Suppressor macrophage (primary cell): ENCODE data around the gene TM9SF3.
"Not testable (repeated sequence)": the region's sequence is repeated elsewhere in the genome, so short reads cannot be mapped to it uniquely, and the experiment has no call there.

Experiments used
- DNase-seq, 4 experiments: peaks; one replicate each; pipeline ENCODE4 v3.0.0-alpha.2; 2020 to 2022

Gene TM9SF3

DNA sequence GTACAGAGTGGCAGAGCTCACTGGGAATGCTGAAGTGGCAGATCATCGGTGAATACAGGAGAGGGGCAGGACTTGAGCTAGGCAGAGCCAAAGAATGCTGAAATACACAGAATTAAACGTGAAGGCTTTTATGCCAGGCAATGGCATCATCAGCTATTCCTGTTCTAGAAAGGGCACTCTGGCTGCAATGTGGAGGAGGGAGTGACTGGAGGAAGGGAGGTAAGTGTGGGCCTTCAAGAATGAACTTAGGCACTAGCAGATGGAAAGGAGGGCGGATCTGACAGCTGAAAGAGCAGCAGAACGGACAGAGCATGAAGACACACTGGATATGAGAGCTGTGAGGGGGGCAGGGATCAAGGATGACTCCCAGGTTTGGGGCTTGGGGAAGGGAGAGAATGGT lies 12.0 kb upstream of the TM9SF3 start:
- no peak for DNase-seq

DNA sequence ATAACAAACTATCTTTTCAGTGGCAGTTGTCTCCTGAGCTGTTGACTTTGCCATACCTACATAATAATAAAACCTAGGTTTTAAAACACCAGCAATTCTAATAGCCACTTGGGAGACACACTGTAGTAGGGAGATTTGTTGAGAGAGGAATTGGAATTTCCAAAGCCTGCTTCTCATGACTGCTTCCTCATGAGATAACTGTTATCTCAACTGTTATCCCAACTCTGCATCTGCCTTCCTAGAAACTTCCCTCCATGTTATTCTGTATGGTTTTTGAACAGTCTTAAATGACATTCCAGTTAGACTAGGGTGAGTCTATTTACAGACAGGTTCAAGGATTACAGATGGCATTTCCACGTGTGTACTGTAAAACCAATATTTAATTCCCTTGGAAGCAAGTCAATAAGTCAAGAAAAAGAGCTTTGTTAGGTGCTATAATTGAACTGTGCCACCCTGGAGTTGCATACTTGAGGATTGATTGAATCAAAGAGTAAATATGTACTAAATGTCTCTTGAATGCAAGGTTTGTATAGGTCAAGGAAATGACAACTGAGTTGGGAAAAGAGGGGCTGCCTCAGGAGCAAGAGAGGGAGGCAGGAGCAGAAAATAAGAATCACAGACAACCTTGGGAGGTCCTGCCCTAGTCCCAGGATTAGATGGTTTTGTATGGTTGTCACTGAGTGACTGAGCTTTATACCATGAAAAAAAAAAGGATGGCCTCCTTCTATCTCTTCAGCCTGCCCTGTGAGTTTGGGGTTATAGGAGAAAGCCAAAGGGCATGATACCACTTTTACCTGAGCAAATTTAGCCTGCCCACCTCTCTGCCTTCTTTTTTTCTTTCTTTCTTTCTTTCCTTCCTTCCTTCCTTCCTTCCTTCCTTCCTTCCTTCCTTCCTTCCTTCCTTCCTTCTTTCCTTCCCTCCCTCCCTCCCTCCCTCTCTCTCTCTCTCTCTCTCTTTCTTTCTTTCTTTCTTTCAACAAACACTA lies 9.9 kb upstream of the TM9SF3 start:
- no peak for DNase-seq

DNA sequence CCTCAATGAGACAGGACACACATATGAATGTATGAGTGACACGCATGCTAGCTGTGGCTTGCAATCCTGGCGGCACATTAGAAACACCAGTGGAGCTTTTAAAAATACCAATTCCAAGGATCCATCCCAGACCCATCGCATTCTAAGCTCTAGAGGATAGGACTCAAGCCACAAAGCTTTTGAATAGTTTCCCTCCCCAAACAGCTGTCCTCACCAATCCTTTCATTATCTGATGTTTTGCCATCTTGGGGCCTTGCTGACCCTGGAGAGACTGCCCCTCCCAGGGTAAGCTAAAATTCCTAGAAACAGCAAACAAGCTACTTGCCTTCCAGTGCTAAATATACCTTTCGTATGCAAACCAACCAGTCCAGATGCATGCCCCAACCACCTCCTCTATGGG lies 8.9 kb upstream of the TM9SF3 start:
- no peak for DNase-seq

DNA sequence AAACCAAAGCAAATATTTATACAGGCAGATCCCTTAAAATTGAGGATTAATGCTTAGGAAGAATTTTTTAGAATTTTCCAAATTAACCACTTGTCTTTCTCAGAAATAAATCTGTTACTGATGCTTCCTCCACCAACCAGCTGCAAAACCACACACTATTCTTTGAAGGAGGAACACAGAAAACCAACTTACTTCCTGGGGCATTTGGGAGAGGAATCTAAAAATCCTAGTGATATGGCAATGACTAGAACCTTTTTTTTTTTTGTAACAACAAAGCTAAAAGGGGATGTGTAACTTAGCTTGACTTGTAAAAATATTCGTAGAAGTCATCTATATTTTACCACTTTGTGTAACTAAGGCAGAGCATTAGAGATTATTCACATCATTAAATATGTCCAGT lies 5.1 kb upstream of the TM9SF3 start:
- DNase-seq = peak in 2 of 4 experiments; percentile 37 to 51

DNA sequence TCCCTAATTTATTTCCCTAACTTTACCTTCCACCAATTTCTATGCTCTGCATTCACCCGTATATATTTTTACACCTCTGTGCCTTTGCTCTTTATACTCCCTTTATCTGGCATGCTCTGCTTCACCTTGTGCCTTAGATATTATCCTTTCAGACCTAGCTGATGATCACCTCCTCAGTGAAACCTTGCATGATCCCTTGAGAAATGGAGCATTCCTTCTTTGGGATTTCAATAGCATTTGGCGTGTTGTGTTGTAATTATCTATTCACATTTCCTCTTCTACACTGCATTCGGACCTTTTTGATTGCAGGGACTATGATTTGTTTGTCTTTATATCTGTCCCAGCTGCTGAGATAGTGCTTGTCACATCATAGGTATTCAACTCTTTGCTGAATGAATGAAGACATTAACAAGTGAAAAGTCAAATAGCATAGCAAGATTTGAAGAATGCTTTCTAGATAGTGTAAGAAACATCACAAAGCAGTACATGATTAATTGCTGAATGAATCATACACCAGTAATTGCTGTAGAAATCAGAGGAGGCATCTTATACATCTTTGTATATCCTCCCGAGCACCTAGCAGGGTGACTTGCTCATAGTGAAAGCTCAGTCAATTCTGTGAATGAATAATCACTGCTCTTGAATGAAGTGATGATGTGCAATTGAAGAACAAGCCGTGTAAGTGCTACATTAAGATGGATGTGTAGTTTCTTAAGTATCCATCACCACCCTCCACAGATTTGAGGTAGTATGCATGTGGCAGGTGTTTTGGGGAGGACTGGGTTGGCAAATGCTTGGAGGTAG lies 2.0 kb upstream of the TM9SF3 start:
- DNase-seq = no peak

DNA sequence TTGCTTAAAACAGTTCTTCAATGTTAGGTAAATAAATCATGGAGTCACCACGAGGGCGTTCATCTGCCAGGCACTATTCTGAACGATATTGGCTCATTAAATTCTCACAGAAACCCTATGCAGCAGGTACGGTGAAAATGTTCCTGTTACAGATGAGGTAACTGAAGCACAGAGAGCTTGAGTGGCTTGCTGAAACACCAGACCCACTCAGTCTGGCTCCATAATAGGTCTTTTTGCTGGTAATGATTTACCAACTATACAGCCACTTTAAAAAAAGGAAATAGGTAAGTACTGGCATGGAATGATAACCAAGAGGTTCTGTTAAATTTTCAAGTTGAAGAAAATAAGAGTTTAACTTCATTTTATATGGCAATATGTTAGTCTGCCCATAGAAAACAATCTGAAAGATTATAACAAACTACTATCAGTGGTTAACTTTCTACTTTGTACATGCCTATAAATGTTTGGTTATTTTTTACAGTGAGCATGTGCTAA lies 1.3 kb upstream of the TM9SF3 start:
- DNase-seq = peak in 2 of 4 experiments; percentile 12 to 13

DNA sequence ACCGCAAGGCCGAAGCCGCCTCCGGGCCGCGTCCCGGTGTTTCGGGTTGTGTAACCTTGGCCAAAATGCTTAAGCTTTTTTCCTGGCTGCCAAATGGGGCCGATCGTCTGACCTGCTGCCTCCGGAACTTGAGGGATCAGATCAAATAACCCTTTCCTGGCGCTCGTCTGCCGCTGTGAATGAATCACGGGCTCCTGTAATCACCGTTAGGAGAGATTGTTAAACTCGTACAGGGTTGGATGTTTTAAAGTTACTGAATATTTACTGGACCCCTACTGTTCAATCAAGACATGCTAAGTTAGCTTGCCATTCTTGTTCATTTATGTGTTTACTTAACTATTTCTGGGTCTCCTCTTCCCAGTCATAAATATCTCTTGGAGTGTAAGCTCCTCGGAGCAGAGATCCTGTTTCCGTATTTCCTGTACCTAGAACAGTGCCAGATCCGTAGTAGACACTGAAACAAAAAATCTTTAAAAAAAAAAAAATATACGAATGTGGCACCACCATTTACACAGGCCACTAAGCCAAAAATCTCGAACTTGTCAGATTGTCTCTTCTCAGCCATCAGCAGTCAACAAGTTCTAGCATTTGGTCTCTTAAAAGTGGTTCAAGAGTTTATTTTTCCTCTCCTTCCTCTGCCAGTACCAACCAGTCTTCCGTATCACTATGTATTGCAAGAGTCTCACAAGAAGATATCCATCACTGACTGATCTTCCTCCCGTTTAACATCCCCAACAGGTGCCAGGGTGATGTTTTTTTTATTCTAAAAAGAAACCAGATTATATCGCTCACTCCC lies 650 bp upstream of the TM9SF3 start:
- peak in 3 of 4 experiments; percentile 6 to 43 (median 32) for DNase-seq

DNA sequence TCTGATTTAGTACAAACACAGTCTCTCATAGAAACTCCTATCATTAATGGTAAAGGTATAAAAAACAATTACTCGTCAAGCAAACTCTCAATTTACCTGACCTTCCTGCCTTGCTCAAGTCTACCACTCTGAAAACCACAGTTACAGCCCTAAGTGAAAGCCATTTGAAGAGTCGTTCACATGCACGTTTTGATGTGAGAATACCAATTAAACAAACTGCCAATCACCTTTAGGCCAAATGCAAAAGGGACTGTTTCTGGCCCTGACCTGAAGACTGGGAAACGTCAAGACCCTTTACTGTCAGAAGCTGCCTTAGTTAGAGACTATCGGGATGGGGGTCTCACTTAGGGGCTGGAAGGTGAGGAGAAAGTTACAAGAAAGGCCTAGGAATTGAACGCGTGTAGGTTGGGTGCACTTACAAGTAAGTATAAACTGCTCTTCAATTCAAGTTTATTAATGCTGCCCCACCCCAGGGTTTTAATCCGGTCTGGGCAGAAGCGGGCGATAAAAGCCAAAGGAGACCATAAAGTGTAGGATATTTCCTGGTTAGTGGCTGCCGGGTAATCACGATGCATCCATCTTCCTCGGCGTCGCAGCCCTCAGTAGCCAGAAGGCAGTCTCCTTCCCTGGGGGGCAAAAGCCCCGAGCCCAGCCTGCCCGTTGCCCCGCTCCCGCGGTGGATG lies 935 bp downstream of the TM9SF3 start:
- peak in 1 of 4 experiments; percentile 3 for DNase-seq

DNA sequence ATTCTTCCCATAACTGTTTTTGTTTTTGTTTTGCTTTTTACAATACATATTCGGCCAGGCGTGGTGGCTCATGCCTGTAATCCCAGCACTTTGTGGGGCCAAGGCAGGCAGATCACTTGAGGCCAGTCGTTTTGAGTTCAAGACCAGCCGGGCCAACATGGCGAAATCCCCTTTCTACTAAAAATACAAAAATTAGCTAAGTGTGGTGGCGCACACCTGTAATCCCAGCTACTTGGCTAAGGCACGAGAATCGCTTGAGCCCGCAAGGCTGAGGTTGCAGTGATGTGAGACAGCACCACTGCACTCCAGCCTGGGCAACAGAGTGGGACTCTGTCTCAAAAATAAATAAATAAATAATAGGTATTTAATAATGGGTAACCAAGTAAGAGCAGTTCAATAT lies 2.3 kb downstream of the TM9SF3 start:
- no peak for DNase-seq

DNA sequence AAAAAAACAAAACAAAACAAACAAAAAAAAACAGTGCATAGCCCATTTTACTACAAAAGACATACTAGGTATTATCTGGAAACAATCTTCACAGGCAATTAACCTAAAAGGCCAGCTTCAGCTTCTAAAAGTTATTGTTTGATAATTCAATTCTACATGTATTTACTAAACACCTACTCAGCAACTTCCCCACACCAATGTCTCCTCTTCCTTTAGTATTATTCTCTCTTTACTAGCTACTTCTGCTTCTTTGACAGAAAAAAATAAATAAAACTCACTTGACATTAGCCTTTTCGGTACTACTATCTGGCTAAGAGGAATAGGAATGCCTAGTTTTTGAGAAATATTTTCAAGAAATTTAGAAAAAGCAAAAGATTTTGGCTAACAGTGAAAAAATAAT lies 2.8 kb downstream of the TM9SF3 start:
- peak in 2 of 4 experiments; percentile 38 to 42 for DNase-seq

DNA sequence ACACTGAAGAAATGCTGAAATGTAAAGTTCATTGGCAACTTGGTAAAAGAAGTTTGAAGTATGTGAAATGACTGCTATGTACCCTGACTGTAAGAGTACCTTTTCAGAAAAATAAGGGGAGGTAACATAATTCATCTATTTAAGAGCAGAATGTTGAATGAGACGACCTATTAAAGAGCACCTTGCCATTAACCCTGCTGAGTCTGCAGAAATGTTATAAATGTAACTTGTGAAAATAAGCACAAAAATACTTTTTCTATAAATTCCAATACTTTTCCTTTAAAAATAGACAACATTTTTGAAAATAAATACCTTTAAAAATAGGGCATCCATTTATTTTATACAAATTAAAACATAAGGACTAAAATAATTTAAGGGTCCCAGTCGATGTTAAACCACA lies 7.7 kb downstream of the TM9SF3 start:
- DNase-seq = no peak

DNA sequence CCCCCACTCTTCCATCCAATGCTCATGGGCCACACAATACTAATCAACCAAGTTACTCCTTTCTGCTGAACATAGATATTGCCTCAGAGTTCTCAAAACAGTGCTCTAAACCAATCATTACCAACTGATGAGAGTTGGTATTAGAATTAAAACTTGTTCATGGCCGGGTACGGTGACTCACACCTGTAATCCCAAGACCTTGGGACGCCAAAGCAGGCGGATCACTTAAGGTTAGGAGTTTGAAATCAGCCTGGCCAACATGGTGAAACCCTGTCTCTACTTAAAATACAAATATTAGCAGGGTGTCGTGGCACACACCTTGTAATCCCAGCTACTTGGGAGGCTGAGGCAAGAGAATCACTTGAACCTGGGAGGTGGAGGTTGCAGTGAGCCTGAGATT lies 8.2 kb downstream of the TM9SF3 start:
- DNase-seq = no peak

DNA sequence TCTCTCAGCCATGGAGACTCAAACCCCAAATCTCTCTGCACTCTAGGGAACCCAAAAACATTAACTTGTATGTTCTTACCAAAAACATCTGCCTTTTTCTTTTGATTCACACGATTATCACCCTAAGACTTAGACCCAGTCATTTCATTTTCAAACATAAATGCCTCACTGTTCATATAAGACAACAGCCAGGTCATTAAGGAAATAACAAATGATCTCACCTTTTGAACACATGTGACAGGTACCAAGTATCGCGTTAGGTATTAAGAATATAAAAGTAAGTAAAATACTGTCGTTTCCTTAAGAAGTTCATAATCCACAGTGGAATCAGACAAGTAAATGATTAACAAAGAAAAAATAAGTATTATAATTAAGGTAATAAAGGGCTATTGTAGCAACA lies 8.8 kb downstream of the TM9SF3 start:
- DNase-seq = no peak

DNA sequence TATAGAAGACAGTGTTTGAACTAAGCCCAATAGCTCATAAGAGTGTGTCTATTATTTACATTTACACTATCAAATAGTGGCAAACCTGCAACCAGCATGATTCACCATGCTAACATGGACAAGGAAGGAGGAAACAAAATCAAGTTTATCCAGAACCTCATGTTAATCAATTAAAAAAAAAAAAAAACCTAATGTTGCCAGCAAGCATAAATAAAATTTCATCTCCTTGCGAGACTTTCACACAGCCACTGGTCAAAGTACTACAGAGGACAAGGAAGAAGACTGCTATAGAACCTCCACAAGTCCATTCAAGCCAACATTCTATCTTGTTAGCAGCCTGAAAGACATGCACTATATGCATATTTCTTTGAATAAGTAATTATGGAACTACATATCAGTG lies 9.7 kb downstream of the TM9SF3 start:
- DNase-seq = no peak

DNA sequence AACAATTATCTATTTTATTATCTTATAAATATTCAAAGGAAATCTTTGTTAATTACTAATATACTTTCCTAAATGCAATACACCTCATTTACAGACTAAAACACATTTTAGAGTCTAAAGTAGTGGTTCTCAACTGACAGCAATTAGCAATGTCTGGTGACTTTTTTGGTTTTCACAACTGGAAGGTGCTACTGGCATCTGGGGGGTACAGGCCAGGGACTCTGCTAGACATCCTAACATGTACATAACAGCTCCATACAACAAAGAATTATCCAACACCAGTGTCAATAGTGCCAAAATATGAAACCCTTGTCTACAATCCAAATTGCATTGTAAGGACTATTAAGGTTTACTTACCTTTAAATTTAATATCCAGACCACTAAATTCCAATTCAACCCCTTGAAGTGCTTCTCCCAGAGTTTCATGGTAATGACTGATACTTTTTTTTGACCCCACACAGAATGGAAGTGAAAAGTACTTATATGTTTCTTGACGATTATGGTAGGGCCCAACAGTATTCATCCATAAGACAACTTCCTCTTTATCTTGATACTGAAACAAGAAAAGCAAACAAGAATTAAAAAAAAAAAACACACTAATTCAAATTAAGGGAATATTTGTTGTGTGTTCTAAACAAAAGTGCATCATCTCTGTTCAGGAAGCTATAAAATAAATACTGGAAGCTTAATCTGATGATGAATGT lies 10.4 kb downstream of the TM9SF3 start:
- peak in 2 of 4 experiments; percentile 12 to 19 for DNase-seq

DNA sequence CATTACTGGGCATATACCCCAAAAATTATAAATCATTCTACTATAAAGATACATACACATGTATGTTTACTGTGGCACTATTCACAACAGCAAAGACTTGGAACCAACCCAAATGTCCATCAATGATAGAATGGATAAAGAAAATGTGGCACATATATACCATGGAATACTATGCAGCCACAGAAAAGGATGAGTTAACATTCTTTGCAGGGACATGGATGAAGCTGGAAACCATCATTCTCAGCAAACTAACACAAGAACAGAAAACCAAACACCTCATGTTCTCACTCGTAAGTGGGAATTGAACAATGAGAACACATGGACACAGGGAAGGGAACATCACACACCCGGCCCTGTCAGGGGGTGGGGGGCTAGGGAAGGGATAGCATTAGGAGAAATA lies 12.2 kb downstream of the TM9SF3 start:
- not testable (repeated sequence) for DNase-seq

DNA sequence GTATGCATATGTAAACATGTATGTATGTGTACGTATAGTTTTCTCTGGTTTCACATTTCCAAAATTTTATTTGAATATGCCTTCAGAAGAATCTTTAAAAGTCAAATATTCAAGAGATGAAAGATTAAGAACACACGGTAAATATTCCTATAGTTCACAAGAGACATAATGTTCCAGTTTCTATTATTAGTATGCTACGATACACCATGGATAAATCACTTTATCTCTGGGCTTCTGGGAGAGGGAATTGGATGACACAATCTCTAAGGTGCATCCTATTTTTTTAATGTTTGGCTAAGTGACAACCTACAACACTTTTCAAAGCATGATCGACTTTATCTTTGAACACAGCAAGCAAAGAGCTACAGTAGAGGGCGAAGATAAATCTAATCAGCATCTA lies 13.8 kb downstream of the TM9SF3 start:
- no peak for DNase-seq

DNA sequence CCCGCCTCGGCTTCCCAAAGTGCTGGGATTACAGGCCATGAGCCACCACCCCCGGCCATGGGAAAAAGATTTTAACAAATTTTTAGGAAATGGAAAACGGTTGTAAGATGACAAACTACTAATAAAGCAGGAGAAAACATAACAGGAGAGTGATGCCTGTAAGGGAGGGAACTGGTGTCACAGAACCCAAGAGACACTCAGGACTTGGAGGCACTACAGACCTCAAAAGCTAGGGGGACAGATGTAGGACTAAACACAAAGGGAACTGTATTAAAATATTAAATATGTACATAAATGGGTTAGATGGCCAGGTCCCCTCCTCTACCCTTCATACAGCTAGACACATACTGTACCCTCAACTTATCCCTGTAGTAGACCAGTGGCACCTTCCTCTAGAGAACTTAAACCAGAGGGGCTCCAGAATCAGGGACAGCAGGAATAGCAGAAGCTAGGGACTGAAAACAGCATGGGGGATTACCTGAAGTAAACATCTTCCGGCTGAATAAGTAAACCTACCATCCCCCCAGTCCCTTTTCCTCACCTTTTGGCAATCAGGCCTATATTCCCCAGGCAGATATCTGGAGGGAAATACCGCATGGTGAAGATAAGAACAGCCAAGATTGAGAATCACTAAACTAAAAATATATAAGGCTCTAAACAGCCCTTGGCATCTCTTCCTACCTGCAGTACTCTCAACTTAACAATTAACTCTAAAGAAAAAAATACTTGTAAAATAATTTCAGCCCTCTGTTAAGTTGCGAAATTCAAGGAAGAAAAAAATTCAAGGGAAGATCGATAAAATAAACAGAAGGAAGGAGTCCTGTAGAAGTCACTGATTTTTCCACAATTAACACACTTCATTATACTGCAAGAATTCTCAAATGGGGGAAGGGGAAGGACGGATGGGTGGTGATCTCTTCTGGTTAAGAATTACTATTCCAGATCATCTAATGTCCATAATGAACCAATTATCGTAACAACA lies 15.5 kb downstream of the TM9SF3 start:
- DNase-seq = no peak

DNA sequence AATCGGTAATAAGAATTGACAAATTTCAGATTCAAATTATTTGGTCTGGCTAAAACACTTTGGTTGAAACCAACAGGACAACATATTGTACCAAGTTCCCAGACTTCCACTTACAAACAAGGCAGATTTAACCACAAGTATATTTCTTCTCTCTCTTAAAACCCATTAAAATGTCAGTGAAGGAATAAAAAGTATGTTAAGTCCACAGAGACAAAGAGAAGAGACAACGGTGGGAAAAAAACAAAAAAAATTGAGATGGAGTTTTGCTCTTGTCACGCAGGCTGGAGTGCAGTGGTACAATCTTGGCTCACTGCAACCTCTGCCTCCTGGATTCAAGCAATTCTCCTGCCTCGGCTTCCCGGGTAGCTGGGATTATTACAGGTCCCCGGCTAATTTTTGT lies 16.3 kb downstream of the TM9SF3 start:
- DNase-seq = no peak

DNA sequence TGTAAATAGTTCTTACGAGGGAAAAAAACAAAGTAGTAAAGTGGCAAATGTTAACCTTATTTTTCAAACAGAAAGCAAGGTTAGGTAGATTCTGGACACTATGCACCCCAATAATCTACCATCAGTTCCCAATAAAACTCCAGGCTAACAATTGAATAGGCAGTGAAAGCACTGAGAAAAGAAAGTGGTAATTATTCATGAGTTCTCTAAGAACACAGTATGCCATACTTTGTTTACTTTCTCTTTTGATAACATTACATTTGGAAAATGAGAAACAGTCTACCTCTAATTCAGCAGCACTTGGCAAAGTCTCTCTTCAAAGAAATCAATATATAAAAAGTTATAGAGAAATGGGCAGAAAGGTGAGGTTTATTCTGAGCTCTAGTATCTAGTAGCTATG lies 18.4 kb downstream of the TM9SF3 start:
- DNase-seq = no peak
